WI38 (cell line): ENCODE data around the gene PPP1R13B.

Source experiments
- H3K4me3 ChIP-seq: 2 replicates; pipeline ENCODE4 v1.5.1; 2011; ENCODE audit warnings: low read depth, mild to moderate bottlenecking, control low read depth, low read length
- CTCF ChIP-seq: IDR thresholded peaks from 2 replicates; pipeline ENCODE4 v1.5.1; 2012; ENCODE audit warnings: low read depth, mild to moderate bottlenecking, control low read depth, low read length

The PPP1R13B gene

GRCh38 chr14:103740991-103741689, 106.2 kb downstream of the PPP1R13B start:
- no peak for TF ChIP-seq CTCF
- H3K4me3 ChIP-seq, result no peak overlapping the region

- TF ChIP-seq CTCF, result no peak
- H3K4me3 ChIP-seq, result no peak overlapping the region
Measured at GRCh38 chr14:103739793-103740501, 107.4 kb downstream of the PPP1R13B start.

- H3K4me3 ChIP-seq, result no peak overlapping the region
- no peak for TF ChIP-seq CTCF
Measured at GRCh38 chr14:103739466-103739792, 107.9 kb downstream of the PPP1R13B start.

GRCh38 chr14:103738701-103739451, 108.5 kb downstream of the PPP1R13B start:
- no peak for TF ChIP-seq CTCF
- no peak overlapping the region for H3K4me3 ChIP-seq

- no peak for TF ChIP-seq CTCF
- H3K4me3 ChIP-seq, result no peak overlapping the region
Measured at GRCh38 chr14:103738166-103738565, 109.2 kb downstream of the PPP1R13B start.

GRCh38 chr14:103737432-103738045, 109.8 kb downstream of the PPP1R13B start:
- no peak for TF ChIP-seq CTCF
- H3K4me3 ChIP-seq, result no peak overlapping the region
